Heart right ventricle (tissue), 16 donors: ENCODE results near the gene SPTAN1. TPM values are rescaled to one million over a fixed set of nuclear protein-coding genes. Genes with fewer than 3 reads are reported as not detected.

Source experiments
- ATAC-seq, 8 donors: fragments of 200-7000 bp; cut with Tn5 transposase; one replicate each; pipeline ENCODE4 v1.9.1; 2020; ENCODE audit warnings: mild to moderate bottlenecking in 8 of 8, moderate library complexity in 8 of 8, moderate number of reproducible peaks in 1 of 8
- DNase-seq, 2 donors: peaks; one replicate each; pipeline ENCODE4 v3.0.0-alpha.2; 2020
- H3K27ac ChIP-seq, 10 donors: fragments of 200-600 bp; sonication (generic) in 2 of 10; one replicate each; pipeline versions ENCODE4 v1.5.0 to v1.8.0; 2020 to 2022; ENCODE audit warnings: mild to moderate bottlenecking in 3 of 10
- H3K27me3 ChIP-seq, 7 donors: fragments of 200-600 bp; one replicate each; pipeline ENCODE4 v1.8.0; 2021 to 2022; ENCODE audit warnings: mild to moderate bottlenecking in 2 of 7
- H3K36me3 ChIP-seq, 9 donors: fragments of 200-600 bp; sonication (generic) in 1 of 9; one replicate each; pipeline versions ENCODE4 v1.5.0 to v1.8.0; 2020 to 2022; ENCODE audit warnings: mild to moderate bottlenecking in 2 of 9
- H3K4me1 ChIP-seq, 9 donors: fragments of 200-600 bp; sonication (generic) in 1 of 9; one replicate each; pipeline versions ENCODE4 v1.5.0 to v1.8.0; 2020 to 2022; ENCODE audit warnings: mild to moderate bottlenecking in 4 of 9
- H3K4me3 ChIP-seq, 10 donors: fragments of 200-600 bp; sonication (generic) in 2 of 10; one replicate each; pipeline versions ENCODE4 v1.5.0 to v1.8.0; 2020 to 2022; ENCODE audit warnings: mild to moderate bottlenecking in 7 of 10, moderate library complexity in 2 of 10
- H3K9me3 ChIP-seq, 11 donors: fragments of 200-600 bp in 10 of 11; sonication (generic) in 2 of 11; one replicate each; pipeline versions ENCODE4 v1.5.0 to v1.8.0; 2013 to 2022; ENCODE audit warnings: mild to moderate bottlenecking in 2 of 11, control low read depth in 1 of 11, moderate library complexity in 1 of 11
- CTCF ChIP-seq, 9 donors: fragments of 200-600 bp; sonication (generic) in 2 of 9; IDR thresholded peaks; one replicate each; pipeline versions ENCODE4 v1.5.0 to v1.8.0; 2021 to 2022; ENCODE audit warnings: antibody characterized with exemption in 9 of 9, mild to moderate bottlenecking in 5 of 9, moderate library complexity in 1 of 9
- WGBS, 2 donors: extraction: QIAGEN DNeasy Blood & Tissue Kit; methylation state at CpG; one replicate each; pipeline ENCODE4 v1.1.7; 2013; ENCODE audit warnings: inconsistent platforms in 1 of 2; 5-methylcytosine and 5-hydroxymethylcytosine counted together
- intact Hi-C, 10 donors: fragments of 100-400 bp; cut with DNase I; formaldehyde crosslinking; loops; one replicate each; pipeline versions ENCODE4 v1.11.1 to v1.14.2; 2022
- polyA plus RNA-seq, 2 donors: library from polyadenylated mRNA; stranded (reverse); fragments of 200-250 nt; gene quantifications; one replicate each; pipeline ENCODE4 v1.2.3, GENCODE V29; 2013
- total RNA-seq, 10 donors: library from RNA; stranded (reverse); fragmentation: NEBNext Ultra II Directional in 3 of 10; extraction: Animal tissue kit (Norgen Biotek cat#: 25700) in 3 of 10; gene quantifications; one replicate each; pipeline versions ENCODE4 v1.2.1 to v1.2.4, GENCODE V29; 2021 to 2023
- donor health status: Arrhythmogenic right ventricular cardiomyopathy.
- donor health status: ischemic (EF 13 %, LVEDD 7.1; RV severe dilation, severe dysfunction).
- donor health status: healthy with polysubstance abuse.
- donor health status: DM: no; HTN: yes; CAD: no.
- donor health status: DM: no; HTN: no; CAD: no.
- donor health status: ischemic (EF 25% LVEDD 6.9; RV normal size, moderate dysfunction).
- donor health status: ischemic (EF 25% LVEDD 5.7; RV mildly dilated, moderate dysfunction).
- donor health status: healthy.
- donor health status: DM: yes; HTN: yes; CAD: no.
- donor health status: Ischemic cardiomyopathy.
- donor health status: ischemic (EF 35%, LVEDD 5.7; RV mildly dilated, moderate dysfunction).
- donor health status: nonischemic (EF 11% LVEDD 7.7; RV severe dilation, severe dysfunction).
- donor health status: DM: yes; HTN: yes; CAD: no.
- donor health status: PGD.
- donor health status: ischemic (EF 29% LVEDD 5.4; RV normal size, mild dysfunction).
- donor health status: nonischemic (EF 23%, LVEDD 6.1; RV moderate dilation, normal function).

SPTAN1 gene
- total and polyA plus RNA-seq, 12 donors: 119 to 449 (median 342) TPM

GRCh38 chr9:128600099-128600498 lies 47.7 kb downstream of the SPTAN1 start:
- DNase-seq: no peak
- WGBS, 2 donors: 81 to 83% methylated on average over 4 of the region's 4 CpGs
- Histone ChIP-seq H3K27me3 (no peaks in the 10 kb centered on the region), H3K27ac (no peak overlapping the region), H3K4me1 (no peaks in the 10 kb centered on the region), H3K36me3 (peaks cover 11 to 100% (median 91%) of the 10 kb centered on the region in 9 donors), H3K9me3 (no peaks in the 10 kb centered on the region), H3K4me3 (no peak overlapping the region)
- intact Hi-C loops: loop anchor here in 1 of 10 donors (2.0 kb wide), 1 partner anchor 15 kb away; no protein-coding TSS in a partner anchor
- ATAC-seq: no peak
- TF ChIP-seq CTCF (IDR thresholded peaks at IDR 0.05): no peak

GRCh38 chr9:128603697-128604096 lies 51.3 kb downstream of the SPTAN1 start:
- DNase-seq (no peak), ATAC-seq (no peak)
- WGBS, 2 donors: 73 to 86% methylated on average over 8 of the region's 8 CpGs
- Histone ChIP-seq H3K4me3 (no peak overlapping the region), H3K27me3 (no peaks in the 10 kb centered on the region), H3K9me3 (no peaks in the 10 kb centered on the region), H3K4me1 (peaks cover 0 to 15% (median 5%) of the 10 kb centered on the region in 9 donors), H3K27ac (no peak overlapping the region), H3K36me3 (peaks cover 11 to 100% (median 91%) of the 10 kb centered on the region in 9 donors)
- intact Hi-C loops: no loop called here
- no peak for TF ChIP-seq CTCF (IDR thresholded peaks at IDR 0.05)

GRCh38 chr9:128607642-128608350 lies 55.4 kb downstream of the SPTAN1 start:
- Histone ChIP-seq H3K4me1 (peaks cover 0 to 16% (median 5%) of the 10 kb centered on the region in 9 donors), H3K27ac (peak overlapping the region in 6 of 10 donors; percentile 13 to 64 (median 20)), H3K27me3 (no peaks in the 10 kb centered on the region), H3K36me3 (peaks cover 27 to 100% (median 94%) of the 10 kb centered on the region in 9 donors), H3K4me3 (no peak overlapping the region), H3K9me3 (no peaks in the 10 kb centered on the region)
- DNase-seq (peak; percentile 77 to 86), ATAC-seq (peak; percentile 92 to 99 (median 96))
- TF ChIP-seq CTCF (IDR thresholded peaks at IDR 0.05): peak in 1 of 9 donors; percentile 12
- 50 to 61% methylated on average over 16 of the region's 16 CpGs for WGBS, 2 donors
- intact Hi-C loops: no loop called here

GRCh38 chr9:128610897-128611296 lies 58.5 kb downstream of the SPTAN1 start:
- ATAC-seq (no peak), DNase-seq (no peak)
- no peak for TF ChIP-seq CTCF (IDR thresholded peaks at IDR 0.05)
- 91 to 98% methylated on average over 3 of the region's 3 CpGs for WGBS, 2 donors
- Histone ChIP-seq H3K9me3 (no peaks in the 10 kb centered on the region), H3K27me3 (no peaks in the 10 kb centered on the region), H3K4me3 (no peak overlapping the region), H3K4me1 (peaks cover 0 to 16% (median 5%) of the 10 kb centered on the region in 9 donors), H3K27ac (no peak overlapping the region), H3K36me3 (peaks cover 27 to 100% (median 94%) of the 10 kb centered on the region in 9 donors)
- intact Hi-C loops: no loop called here
